Panc1 (cell line): ENCODE data around the gene KCNMA1. TPM values are rescaled to one million over a fixed set of nuclear protein-coding genes. Genes with fewer than 3 reads are reported as not detected.

ENCODE experiments used
- ATAC-seq: fragments of 200-7000 bp; cut with Tn5 transposase; 2 replicates; pipeline ENCODE4 v1.9.1; 2020; ENCODE audit warnings: mild to moderate bottlenecking, moderate library complexity
- BruUV-seq: library from RNA; stranded (reverse); fragments of 400-500 nt; replicated peaks from 2 replicates; lab custom pipeline; 2021; lab: Mats Ljungman, UMichigan
- CTCF ChIA-PET: fragments of 300-600 bp; sonication (Branson Sonifier 250); formaldehyde crosslinking; loops from one replicate; lab custom pipeline; 2022; ENCODE audit warnings: antibody characterized with exemption; lab: Charles Lee
- POLR2A ChIA-PET: fragments of 300-600 bp; sonication (Branson Sonifier 250); formaldehyde crosslinking; loops from one replicate; lab custom pipeline; 2022; ENCODE audit warnings: antibody characterized with exemption; lab: Charles Lee
- DNase-seq: peaks from one replicate; pipeline ENCODE4 v3.0.0-alpha.2; 2010; ENCODE audit warnings: low read depth, low spot score
- H3K27ac ChIP-seq: 2 replicates; pipeline ENCODE4 v1.5.1; 2011; ENCODE audit warnings: mild to moderate bottlenecking, low read length, inconsistent platforms
- H3K27me3 ChIP-seq: fragments of 200-500 bp; sonication (Bioruptor generic); 2 replicates; pipeline ENCODE4 v1.6.0; 2014; ENCODE audit warnings: low read length, inconsistent platforms; ENCODE audit not compliant: control insufficient read depth, insufficient read depth
- H3K36me3 ChIP-seq: fragments of 200-500 bp; sonication (Bioruptor generic); 2 replicates; pipeline ENCODE4 v1.5.1; 2014; ENCODE audit warnings: inconsistent platforms, mild to moderate bottlenecking, low read length, moderate library complexity; ENCODE audit not compliant: control insufficient read depth, insufficient read depth
- H3K4me1 ChIP-seq: 2 replicates; pipeline ENCODE4 v1.5.1; 2011; ENCODE audit warnings: inconsistent platforms, mild to moderate bottlenecking, low read length, moderate library complexity; ENCODE audit not compliant: control insufficient read depth, insufficient read depth
- H3K4me3 ChIP-seq, 2 experiments: 2 replicates each; pipeline ENCODE4 v1.5.1; 2011 to 2012; ENCODE audit warnings: low read depth in 2 of 2, low read length in 2 of 2, mild to moderate bottlenecking in 2 of 2, inconsistent platforms in 1 of 2, moderate library complexity in 1 of 2
- H3K9me3 ChIP-seq: fragments of 200-500 bp; sonication (Bioruptor generic); 2 replicates; pipeline ENCODE4 v1.5.1; 2014; ENCODE audit warnings: low read depth, mild to moderate bottlenecking, inconsistent platforms, low read length, moderate library complexity; ENCODE audit not compliant: control insufficient read depth, insufficient read depth
- POLR2AphosphoS5 ChIP-seq: IDR thresholded peaks from 2 replicates; pipeline ENCODE4 v1.6.1; 2012; ENCODE audit warnings: mild to moderate bottlenecking, low read depth, low read length, moderate library complexity
- SIN3A ChIP-seq: IDR thresholded peaks from 2 replicates; pipeline ENCODE4 v1.6.1; 2012; ENCODE audit warnings: low read depth, mild to moderate bottlenecking, low read length, moderate library complexity, borderline replicate concordance; ENCODE audit not compliant: insufficient read depth
- TCF7L2 ChIP-seq: IDR thresholded peaks from 2 replicates; pipeline ENCODE4 v1.6.1; 2011; ENCODE audit warnings: mild to moderate bottlenecking, low read depth, low read length, inconsistent platforms
- in situ Hi-C: cut with HindIII; loops from 2 replicates; pipeline ENCODE4 v1.10.0; 2016; ENCODE audit warnings: low sequenced_read_pairs, low pct_unique_long_range_greater_than_20kb
- intact Hi-C: fragments of 100-400 bp; cut with micrococcal nuclease; formaldehyde crosslinking; loops from one replicate; pipeline ENCODE4 v1.10.0; 2022; ENCODE audit not compliant: unreplicated experiment
- total RNA-seq: library from RNA; stranded (reverse); gene quantifications from one replicate; pipeline ENCODE4 v1.2.1, GENCODE V29; 2021; ENCODE audit not compliant: unreplicated experiment
- TF ChIP-seq, protein P1 (sequence below), 2 experiments: IDR thresholded peaks; 2 replicates each; pipeline ENCODE4 v1.6.1; 2011 to 2012; ENCODE audit warnings: low read depth in 2 of 2, control low read depth in 1 of 2, low read length in 1 of 2, mild to moderate bottlenecking in 1 of 2, moderate library complexity in 1 of 2; ENCODE audit not compliant: insufficient read depth in 1 of 2
- TF ChIP-seq, protein P2 (sequence below): fragments of 450-650 bp; IDR thresholded peaks from 2 replicates; pipeline ENCODE4 v1.5.1; 2017; ENCODE audit warnings: mild to moderate bottlenecking

Gene KCNMA1
- total RNA-seq, 1 experiment from 2014 or later, result 91.9 TPM

DNA sequence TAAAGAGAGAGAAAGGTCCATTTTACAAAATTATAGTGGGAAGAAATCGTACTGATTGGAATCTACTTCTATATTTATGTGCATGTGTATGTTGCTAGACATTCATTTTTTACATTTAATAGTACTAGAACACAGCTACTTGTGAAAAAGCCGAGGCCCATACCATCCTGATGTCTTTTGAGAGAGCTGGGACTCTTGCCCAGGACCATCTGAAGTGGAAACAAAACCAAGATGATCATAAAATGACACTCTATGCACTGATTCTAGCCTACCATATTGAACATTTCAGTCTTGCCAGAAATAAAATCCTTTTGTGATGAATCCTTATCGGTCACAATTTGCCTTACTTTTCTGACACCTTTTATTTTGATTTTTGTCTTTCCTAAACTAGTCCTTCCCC, 640.0 kb downstream of the KCNMA1 start:
- intact Hi-C loops, result no loop called here
- no peaks in the 10 kb centered on the region for H3K36me3 ChIP-seq
- no peaks in the 10 kb centered on the region for H3K4me1 ChIP-seq
- TF ChIP-seq, protein P1, sequence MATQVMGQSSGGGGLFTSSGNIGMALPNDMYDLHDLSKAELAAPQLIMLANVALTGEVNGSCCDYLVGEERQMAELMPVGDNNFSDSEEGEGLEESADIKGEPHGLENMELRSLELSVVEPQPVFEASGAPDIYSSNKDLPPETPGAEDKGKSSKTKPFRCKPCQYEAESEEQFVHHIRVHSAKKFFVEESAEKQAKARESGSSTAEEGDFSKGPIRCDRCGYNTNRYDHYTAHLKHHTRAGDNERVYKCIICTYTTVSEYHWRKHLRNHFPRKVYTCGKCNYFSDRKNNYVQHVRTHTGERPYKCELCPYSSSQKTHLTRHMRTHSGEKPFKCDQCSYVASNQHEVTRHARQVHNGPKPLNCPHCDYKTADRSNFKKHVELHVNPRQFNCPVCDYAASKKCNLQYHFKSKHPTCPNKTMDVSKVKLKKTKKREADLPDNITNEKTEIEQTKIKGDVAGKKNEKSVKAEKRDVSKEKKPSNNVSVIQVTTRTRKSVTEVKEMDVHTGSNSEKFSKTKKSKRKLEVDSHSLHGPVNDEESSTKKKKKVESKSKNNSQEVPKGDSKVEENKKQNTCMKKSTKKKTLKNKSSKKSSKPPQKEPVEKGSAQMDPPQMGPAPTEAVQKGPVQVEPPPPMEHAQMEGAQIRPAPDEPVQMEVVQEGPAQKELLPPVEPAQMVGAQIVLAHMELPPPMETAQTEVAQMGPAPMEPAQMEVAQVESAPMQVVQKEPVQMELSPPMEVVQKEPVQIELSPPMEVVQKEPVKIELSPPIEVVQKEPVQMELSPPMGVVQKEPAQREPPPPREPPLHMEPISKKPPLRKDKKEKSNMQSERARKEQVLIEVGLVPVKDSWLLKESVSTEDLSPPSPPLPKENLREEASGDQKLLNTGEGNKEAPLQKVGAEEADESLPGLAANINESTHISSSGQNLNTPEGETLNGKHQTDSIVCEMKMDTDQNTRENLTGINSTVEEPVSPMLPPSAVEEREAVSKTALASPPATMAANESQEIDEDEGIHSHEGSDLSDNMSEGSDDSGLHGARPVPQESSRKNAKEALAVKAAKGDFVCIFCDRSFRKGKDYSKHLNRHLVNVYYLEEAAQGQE (IDR thresholded peaks at IDR 0.05; ENCODE audit: insufficient read depth in 1 of 2, low read depth in 2 of 2, low read length in 1 of 2), result no peak
- no peak for DNase-seq
- BruUV-seq, result no TSS peak
- H3K9me3 ChIP-seq, result no peaks in the 10 kb centered on the region
- ATAC-seq, result no peak
- H3K27me3 ChIP-seq, result no peaks in the 10 kb centered on the region
- ChIA-PET POLR2A (no interaction called here), CTCF (no interaction called here)
- in situ Hi-C loops, result no loop called here
- no peak overlapping the region for H3K27ac ChIP-seq
- H3K4me3 ChIP-seq, result no peak overlapping the region

DNA sequence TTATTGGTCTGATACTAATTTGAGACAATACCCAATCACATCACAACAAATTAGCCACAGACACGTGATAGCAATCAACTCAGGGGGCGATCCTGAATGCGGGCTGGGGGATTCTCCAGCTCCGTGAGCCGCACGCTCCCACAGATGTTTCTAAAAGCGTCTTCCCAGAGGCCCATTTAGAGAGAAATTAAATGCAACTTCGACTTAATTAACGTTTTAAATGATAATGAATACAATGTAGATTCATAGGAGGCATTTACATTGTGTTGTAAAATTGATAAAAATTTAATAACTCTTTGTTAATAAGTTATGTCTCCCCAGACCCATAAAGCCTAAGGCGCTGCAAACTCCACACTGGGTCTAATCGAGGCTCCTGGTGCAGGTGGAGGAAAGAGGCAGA, 642.6 kb downstream of the KCNMA1 start:
- no peak for DNase-seq
- ChIA-PET POLR2A (no interaction called here), CTCF (no interaction called here)
- no TSS peak for BruUV-seq
- Histone ChIP-seq H3K27ac (no peak overlapping the region), H3K4me3 (no peak overlapping the region), H3K4me1 (no peaks in the 10 kb centered on the region), H3K27me3 (no peaks in the 10 kb centered on the region), H3K36me3 (no peaks in the 10 kb centered on the region), H3K9me3 (no peaks in the 10 kb centered on the region)
- TF ChIP-seq TCF7L2 (no peak), SIN3A (no peak), POLR2AphosphoS5 (no peak)
- TF ChIP-seq, protein P1 (IDR thresholded peaks at IDR 0.05; ENCODE audit: insufficient read depth in 1 of 2, low read depth in 2 of 2, low read length in 1 of 2), result no peak
- TF ChIP-seq, protein P2, sequence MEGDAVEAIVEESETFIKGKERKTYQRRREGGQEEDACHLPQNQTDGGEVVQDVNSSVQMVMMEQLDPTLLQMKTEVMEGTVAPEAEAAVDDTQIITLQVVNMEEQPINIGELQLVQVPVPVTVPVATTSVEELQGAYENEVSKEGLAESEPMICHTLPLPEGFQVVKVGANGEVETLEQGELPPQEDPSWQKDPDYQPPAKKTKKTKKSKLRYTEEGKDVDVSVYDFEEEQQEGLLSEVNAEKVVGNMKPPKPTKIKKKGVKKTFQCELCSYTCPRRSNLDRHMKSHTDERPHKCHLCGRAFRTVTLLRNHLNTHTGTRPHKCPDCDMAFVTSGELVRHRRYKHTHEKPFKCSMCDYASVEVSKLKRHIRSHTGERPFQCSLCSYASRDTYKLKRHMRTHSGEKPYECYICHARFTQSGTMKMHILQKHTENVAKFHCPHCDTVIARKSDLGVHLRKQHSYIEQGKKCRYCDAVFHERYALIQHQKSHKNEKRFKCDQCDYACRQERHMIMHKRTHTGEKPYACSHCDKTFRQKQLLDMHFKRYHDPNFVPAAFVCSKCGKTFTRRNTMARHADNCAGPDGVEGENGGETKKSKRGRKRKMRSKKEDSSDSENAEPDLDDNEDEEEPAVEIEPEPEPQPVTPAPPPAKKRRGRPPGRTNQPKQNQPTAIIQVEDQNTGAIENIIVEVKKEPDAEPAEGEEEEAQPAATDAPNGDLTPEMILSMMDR, result no peak
- in situ Hi-C loops, result no loop called here
- intact Hi-C loops, result no loop called here
- no peak for ATAC-seq
